ENCODE measurements around the gene SPTLC2. TPM values are rescaled to one million over a fixed set of nuclear protein-coding genes. Genes with fewer than 3 reads are reported as not detected.
"Not testable (repeated sequence)": the region's sequence is repeated elsewhere in the genome, so short reads cannot be mapped to it uniquely, and the experiment has no call there.

The SPTLC2 gene
- total RNA-seq, 4 donors from 2014 or later: 13.2 to 35.2 (median 20.5) TPM

DNA sequence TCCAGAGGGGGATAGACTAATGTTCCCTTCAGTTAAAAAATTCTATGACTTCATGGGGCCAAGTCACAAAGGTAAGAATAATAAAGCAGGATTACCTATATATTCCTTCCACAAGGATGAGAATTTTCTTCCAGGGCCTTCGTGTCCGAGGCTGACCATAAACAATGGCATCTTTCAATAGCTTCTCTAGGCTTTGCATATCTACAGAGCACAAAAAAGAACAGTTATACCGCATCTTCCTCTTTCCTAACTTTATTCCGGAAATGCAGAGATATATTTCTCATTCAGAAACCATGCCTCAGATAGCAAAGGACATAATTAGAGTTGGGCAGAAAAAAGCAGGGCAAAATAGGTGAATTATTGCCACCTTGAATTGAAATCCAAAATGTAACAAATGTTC is 59.5 kb downstream of the SPTLC2 start:
- H3K27ac ChIP-seq: no peak overlapping the region
- no peaks in the 10 kb centered on the region for H3K27me3 ChIP-seq
- ATAC-seq: no peak
- 62 to 86% methylated on average over 4 of the region's 4 CpGs for WGBS, 2 donors (ENCODE audit: low coverage in 1 of 2)
- no peak overlapping the region for H3K4me3 ChIP-seq
- TF ChIP-seq POLR2AphosphoS5 (IDR thresholded peaks at IDR 0.05): no peak
- no peaks in the 10 kb centered on the region for H3K4me1 ChIP-seq
- H3K36me3 ChIP-seq: peaks cover 0 to 91% of the 10 kb centered on the region in 2 donors
- no peaks in the 10 kb centered on the region for H3K9me3 ChIP-seq

GRCh38 chr14:77554816-77555599 is 61.4 kb downstream of the SPTLC2 start:
- peaks cover 0 to 82% of the 10 kb centered on the region in 2 donors for H3K36me3 ChIP-seq
- no peak for ATAC-seq
- no peaks in the 10 kb centered on the region for H3K9me3 ChIP-seq
- H3K4me1 ChIP-seq: no peaks in the 10 kb centered on the region
- TF ChIP-seq POLR2A (IDR thresholded peaks at IDR 0.05): no peak
- TF ChIP-seq EP300 (IDR thresholded peaks at IDR 0.05): no peak
- TF ChIP-seq POLR2AphosphoS5 (IDR thresholded peaks at IDR 0.05): no peak
- TF ChIP-seq CTCF (IDR thresholded peaks at IDR 0.05): no peak
- no peaks in the 10 kb centered on the region for H3K27me3 ChIP-seq
- peak overlapping the region in 3 of 4 donors; percentile 1 to 30 (median 5) for H3K27ac ChIP-seq
- no peak overlapping the region for H3K4me3 ChIP-seq
- WGBS, 2 donors (ENCODE audit: low coverage in 1 of 2): 48 to 74% methylated on average over 4 to 7 of the region's 9 CpGs

DNA sequence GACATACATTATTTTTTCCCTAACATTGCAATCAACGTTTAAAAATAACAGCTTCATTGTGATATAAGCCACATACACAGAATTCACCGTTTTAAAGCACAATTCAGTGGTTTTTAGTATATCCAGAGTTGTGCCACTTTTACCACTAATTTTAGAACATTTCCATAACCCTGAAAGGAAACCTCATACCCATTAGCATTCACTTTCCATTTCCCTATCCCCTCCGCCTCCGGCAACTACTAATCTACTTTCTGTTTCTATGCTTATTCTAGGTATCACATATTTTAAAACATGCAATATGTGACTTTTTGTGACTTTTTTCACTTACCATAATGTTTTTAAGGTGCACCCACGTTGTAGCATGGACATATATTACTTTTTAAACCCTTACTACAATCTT is 62.2 kb downstream of the SPTLC2 start:
- H3K9me3 ChIP-seq: no peaks in the 10 kb centered on the region
- H3K36me3 ChIP-seq: peaks cover 0 to 82% of the 10 kb centered on the region in 2 donors
- H3K4me1 ChIP-seq: no peaks in the 10 kb centered on the region
- H3K4me3 ChIP-seq: no peak overlapping the region
- 55 to 65% methylated on average over 5 of the region's 5 CpGs for WGBS, 2 donors (ENCODE audit: low coverage in 1 of 2)
- no peak overlapping the region for H3K27ac ChIP-seq
- TF ChIP-seq CTCF (IDR thresholded peaks at IDR 0.05) (no peak), POLR2AphosphoS5 (IDR thresholded peaks at IDR 0.05) (no peak), POLR2A (IDR thresholded peaks at IDR 0.05) (no peak), EP300 (IDR thresholded peaks at IDR 0.05) (no peak)
- ATAC-seq: no peak
- H3K27me3 ChIP-seq: no peaks in the 10 kb centered on the region

DNA sequence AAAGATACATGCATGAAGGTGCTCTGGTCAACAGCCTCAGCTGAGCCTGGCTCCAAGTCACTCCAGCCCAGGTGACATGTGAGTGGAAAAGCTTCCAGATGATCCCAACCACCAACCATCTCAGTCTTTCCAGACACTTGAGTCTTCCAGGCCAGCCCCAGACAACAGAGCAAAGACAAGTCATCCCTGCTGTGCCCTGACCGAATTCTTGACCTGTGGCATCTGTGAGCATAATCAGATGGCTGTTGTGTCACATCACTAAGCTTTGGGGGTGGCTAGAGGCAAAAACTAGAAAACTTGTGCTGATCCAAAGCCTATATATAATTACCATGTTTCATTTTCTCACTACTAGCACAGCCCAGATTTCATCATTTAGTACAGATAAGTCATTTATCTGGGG is 67.0 kb downstream of the SPTLC2 start:
- no peak for ATAC-seq
- Histone ChIP-seq H3K4me3 (no peak overlapping the region), H3K4me1 (no peaks in the 10 kb centered on the region), H3K36me3 (peaks cover 0 to 67% of the 10 kb centered on the region in 2 donors), H3K9me3 (no peaks in the 10 kb centered on the region), H3K27me3 (no peaks in the 10 kb centered on the region), H3K27ac (no peak overlapping the region)
- WGBS, 2 donors (ENCODE audit: low coverage in 1 of 2): 100% methylated on average over 1 of the region's 1 CpG
- TF ChIP-seq POLR2AphosphoS5 (IDR thresholded peaks at IDR 0.05): no peak
- no peak for TF ChIP-seq CTCF (IDR thresholded peaks at IDR 0.05)
- no peak for TF ChIP-seq POLR2A (IDR thresholded peaks at IDR 0.05)
- TF ChIP-seq EP300 (IDR thresholded peaks at IDR 0.05): no peak

DNA sequence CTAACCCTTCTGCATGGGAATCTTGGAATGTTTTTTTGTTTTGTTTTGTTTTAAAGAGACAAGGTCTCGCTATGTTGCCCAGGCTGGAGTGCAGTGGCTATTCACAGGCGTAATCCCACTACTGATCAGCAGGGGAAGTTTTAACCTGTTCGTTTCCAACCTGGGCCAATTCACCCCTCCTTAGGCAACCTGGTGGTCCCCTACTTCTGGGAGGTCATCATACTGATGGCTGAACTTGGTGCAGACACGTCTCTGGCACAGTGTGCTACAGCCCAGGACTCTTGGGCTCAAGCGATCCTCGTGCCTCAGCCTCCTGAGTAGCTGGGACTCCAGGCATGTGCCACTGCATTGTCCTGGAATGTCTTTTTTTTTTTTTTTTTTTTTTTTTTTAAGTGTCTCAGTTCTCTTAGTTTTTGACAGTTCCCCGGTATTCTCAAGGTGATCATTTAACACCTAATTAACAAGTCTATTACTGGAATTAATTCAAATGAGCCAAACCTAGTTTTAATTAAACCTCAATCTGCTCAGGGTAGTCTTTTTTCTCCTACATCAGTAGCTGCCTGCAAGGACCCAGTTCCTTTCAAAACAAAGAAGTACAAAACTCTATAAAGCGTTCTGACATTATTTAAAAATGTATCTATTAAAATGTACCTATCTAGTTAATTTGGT is 68.8 kb downstream of the SPTLC2 start:
- H3K9me3 ChIP-seq: no peaks in the 10 kb centered on the region
- peaks cover 0 to 59% of the 10 kb centered on the region in 2 donors for H3K36me3 ChIP-seq
- WGBS, 2 donors (ENCODE audit: low coverage in 1 of 2): 86% methylated on average over 4 to 8 of the region's 8 CpGs
- no peak overlapping the region for H3K27ac ChIP-seq
- no peaks in the 10 kb centered on the region for H3K27me3 ChIP-seq
- H3K4me3 ChIP-seq: no peak overlapping the region
- TF ChIP-seq EP300 (IDR thresholded peaks at IDR 0.05) (no peak), POLR2AphosphoS5 (IDR thresholded peaks at IDR 0.05) (no peak), CTCF (IDR thresholded peaks at IDR 0.05) (no peak), POLR2A (IDR thresholded peaks at IDR 0.05) (no peak)
- ATAC-seq: no peak
- H3K4me1 ChIP-seq: peaks cover 0 to 12% (median 7%) of the 10 kb centered on the region in 3 donors

DNA sequence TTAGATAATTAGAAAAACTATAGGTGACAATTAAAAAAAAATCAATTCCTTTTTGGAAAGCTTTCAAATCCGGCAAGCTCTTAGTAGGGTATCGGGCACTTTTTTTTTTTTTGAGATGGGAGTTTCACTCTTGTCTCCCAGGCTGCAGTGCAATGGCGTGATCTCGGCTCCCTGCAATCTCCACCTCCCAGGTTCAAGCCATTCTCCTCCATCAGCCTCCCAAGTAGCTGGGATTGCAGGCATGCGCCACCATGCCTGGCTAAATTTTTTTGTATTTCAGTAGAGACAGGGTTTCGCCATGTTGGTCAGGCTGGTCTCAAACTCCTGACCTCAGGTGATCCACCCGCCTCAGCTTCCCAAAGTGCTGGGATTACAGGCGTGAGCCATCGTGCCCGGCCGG is 71.3 kb downstream of the SPTLC2 start:
- H3K4me3 ChIP-seq, H3K27me3 ChIP-seq, H3K9me3 ChIP-seq, H3K27ac ChIP-seq, ATAC-seq: not testable (repeated sequence)
- Histone ChIP-seq H3K4me1 (peaks cover 0 to 36% (median 8%) of the 10 kb centered on the region in 3 donors), H3K36me3 (peaks cover 0 to 43% of the 10 kb centered on the region in 2 donors)
- 89% methylated on average over 4 of the region's 11 CpGs; no CpG with 5 or more reads in 1 of the 2 donors for WGBS, 2 donors (ENCODE audit: low coverage in 1 of 2)

All from gastroesophageal sphincter (tissue), 4 donors.